Epithelial cell of proximal tubule (primary cell): ENCODE measurements around the gene PTPRD. TPM values are rescaled to one million over a fixed set of nuclear protein-coding genes. Genes with fewer than 3 reads are reported as not detected.
"Not testable (repeated sequence)": the region's sequence is repeated elsewhere in the genome, so short reads cannot be mapped to it uniquely, and the experiment has no call there.

Source experiments
- DNase-seq: peaks from one replicate; pipeline ENCODE4 v3.0.0-alpha.2; 2011; ENCODE audit warnings: low read depth
- H3K4me3 ChIP-seq: 2 replicates; pipeline ENCODE4 v1.5.1; 2011; ENCODE audit warnings: low read depth, mild to moderate bottlenecking, low read length
- CTCF ChIP-seq: conservative IDR thresholded peaks from 2 replicates; pipeline ENCODE4 v1.5.1; 2012; ENCODE audit warnings: low read depth, mild to moderate bottlenecking, low read length
- total RNA-seq: library from RNA; depleted of rRNA; stranded (reverse); fragments of >200 nt; gene quantifications from 2 replicates; pipeline ENCODE4 v1.2.3, GENCODE V29; 2015

PTPRD gene
- total RNA-seq, 1 donor from 2014 or later, result 3.2 TPM

DNA sequence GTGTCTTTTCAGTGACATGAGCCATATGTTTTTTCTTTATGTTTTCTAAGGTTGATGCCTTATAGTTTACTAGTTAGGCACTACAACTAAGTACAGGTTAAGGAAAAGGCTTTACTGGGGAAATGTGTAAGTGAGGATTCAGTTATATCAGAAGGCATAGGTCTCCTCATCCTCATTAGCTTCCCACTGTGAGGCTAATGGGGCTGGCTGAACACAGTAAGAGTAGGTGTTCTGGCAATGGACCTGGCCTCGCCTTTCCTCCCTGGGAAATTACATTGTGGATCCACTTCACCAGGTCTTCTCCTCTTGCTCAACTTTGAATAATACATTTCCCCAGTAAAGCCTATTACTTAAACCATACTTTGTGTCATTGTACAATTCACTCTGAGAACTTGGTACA lies 225.5 kb downstream of the PTPRD start:
- no peak overlapping the region for H3K4me3 ChIP-seq
- no peak for TF ChIP-seq CTCF
- DNase-seq, result no peak

- H3K4me3 ChIP-seq, result no peak overlapping the region
- TF ChIP-seq CTCF, result no peak
- DNase-seq, result no peak
Measured at GRCh38 chr9:10371824-10372223, 241.0 kb downstream of the PTPRD start.

- no peak for DNase-seq
- peak; percentile 81 for TF ChIP-seq CTCF
- no peak overlapping the region for H3K4me3 ChIP-seq
Measured at GRCh38 chr9:10366171-10366779, 246.5 kb downstream of the PTPRD start.

- H3K4me3 ChIP-seq, result no peak overlapping the region
- no peak for TF ChIP-seq CTCF
- DNase-seq, result no peak
Measured at GRCh38 chr9:10354591-10354990, 258.2 kb downstream of the PTPRD start.

- DNase-seq, H3K4me3 ChIP-seq: not testable (repeated sequence)
Measured at GRCh38 chr9:10345621-10346020, 267.2 kb downstream of the PTPRD start.

GRCh38 chr9:10341057-10341456 lies 271.7 kb downstream of the PTPRD start:
- no peak overlapping the region for H3K4me3 ChIP-seq
- TF ChIP-seq CTCF, result no peak
- DNase-seq, result no peak

GRCh38 chr9:10339152-10339551 lies 273.6 kb downstream of the PTPRD start:
- TF ChIP-seq CTCF, result no peak
- no peak for DNase-seq
- no peak overlapping the region for H3K4me3 ChIP-seq
